ENCODE data around the gene BCKDHA. TPM values are rescaled to one million over a fixed set of nuclear protein-coding genes. Genes with fewer than 3 reads are reported as not detected.

BCKDHA gene
- total RNA-seq, 2 donors from 2014 or later = 15.2 to 17.9 TPM

GRCh38 chr19:41352609-41353465 lies 44.8 kb upstream of the BCKDHA start:
- no peaks in the 10 kb centered on the region for H3K9me3 ChIP-seq
- H3K4me1 ChIP-seq = peaks cover 41% of the 10 kb centered on the region
- peak in 5 of 7 experiments; percentile 19 to 33 (median 27) for TF ChIP-seq CTCF (IDR thresholded peaks at IDR 0.05)
- no peak for TF ChIP-seq POLR2A (IDR thresholded peaks at IDR 0.05)
- H3K4me3 ChIP-seq = peak overlapping the region; percentile 24 to 60
- 0 to 1% methylated on average over 14 to 40 of the region's 71 CpGs for WGBS, 2 donors
- ATAC-seq = peak; percentile 18
- H3K27me3 ChIP-seq = no peaks in the 10 kb centered on the region
- no peaks in the 10 kb centered on the region for H3K36me3 ChIP-seq (replicated peaks in 1 of 2; ENCODE audit: insufficient read depth in 1 of 2, low read depth in 2 of 2)
- intact Hi-C loops (cut with DNase I) = no loop called here
- peak; percentile 53 to 65 (median 58) for DNase-seq
- peak overlapping the region in 3 of 4 donors; percentile 28 to 79 (median 59) for H3K27ac ChIP-seq

- ATAC-seq = peak; percentile 75
- peak; percentile 75 to 84 (median 80) for DNase-seq
- peak; percentile 73 to 90 (median 82) for TF ChIP-seq CTCF (IDR thresholded peaks at IDR 0.05)
- TF ChIP-seq POLR2A (IDR thresholded peaks at IDR 0.05) = peak in 1 of 3 donors; percentile 34
- no peaks in the 10 kb centered on the region for H3K36me3 ChIP-seq (replicated peaks in 1 of 2; ENCODE audit: insufficient read depth in 1 of 2, low read depth in 2 of 2)
- H3K27me3 ChIP-seq = no peaks in the 10 kb centered on the region
- 0 to 1% methylated on average over 25 to 31 of the region's 78 CpGs for WGBS, 2 donors
- H3K4me1 ChIP-seq = peaks cover 41% of the 10 kb centered on the region
- intact Hi-C loops (cut with DNase I) = no loop called here
- no peaks in the 10 kb centered on the region for H3K9me3 ChIP-seq
- H3K27ac ChIP-seq = peak within 1 kb of the TSS in 3 of 4 donors; percentile 28 to 79 (median 59)
- peak within 1 kb of the TSS; percentile 24 to 60 for H3K4me3 ChIP-seq
These were observed 43.9 kb upstream of the BCKDHA start, which contains the start of gene TGFB1 for GRCh38 chr19:41353466-41354342. TSS of gene TGFB1 (minus strand) at chr19:41353922. CDS start at chr19:41353044, 878 bp downstream.

GRCh38 chr19:41354343-41354953 lies 43.2 kb upstream of the BCKDHA start:
- Histone ChIP-seq H3K4me1 (peaks cover 41% of the 10 kb centered on the region), H3K27me3 (no peaks in the 10 kb centered on the region), H3K9me3 (no peaks in the 10 kb centered on the region), H3K4me3 (peak overlapping the region in 1 of 2 donors; percentile 24), H3K27ac (no peak overlapping the region), H3K36me3 (replicated peaks in 1 of 2; ENCODE audit: insufficient read depth in 1 of 2, low read depth in 2 of 2) (no peaks in the 10 kb centered on the region)
- no peak for TF ChIP-seq POLR2A (IDR thresholded peaks at IDR 0.05)
- TF ChIP-seq CTCF (IDR thresholded peaks at IDR 0.05) = no peak
- DNase-seq (no peak), ATAC-seq (no peak)
- WGBS, 2 donors = 40 to 81% methylated on average over 1 to 23 of the region's 23 CpGs
- intact Hi-C loops (cut with DNase I) = no loop called here

- Histone ChIP-seq H3K27ac (no peak overlapping the region), H3K27me3 (no peaks in the 10 kb centered on the region), H3K9me3 (no peaks in the 10 kb centered on the region), H3K4me3 (no peak overlapping the region), H3K36me3 (replicated peaks in 1 of 2; ENCODE audit: insufficient read depth in 1 of 2, low read depth in 2 of 2) (no peaks in the 10 kb centered on the region), H3K4me1 (peaks cover 41% of the 10 kb centered on the region)
- TF ChIP-seq POLR2A (IDR thresholded peaks at IDR 0.05) (no peak), CTCF (IDR thresholded peaks at IDR 0.05) (no peak)
- intact Hi-C loops (cut with DNase I) = no loop called here
- WGBS, 2 donors = 85 to 94% methylated on average over 1 of the region's 1 CpG
- no peak for DNase-seq
- no peak for ATAC-seq
These were observed 42.6 kb upstream of the BCKDHA start for GRCh38 chr19:41355035-41355434.
